ENCODE results near the gene ETNK1.

The ETNK1 gene

DNA sequence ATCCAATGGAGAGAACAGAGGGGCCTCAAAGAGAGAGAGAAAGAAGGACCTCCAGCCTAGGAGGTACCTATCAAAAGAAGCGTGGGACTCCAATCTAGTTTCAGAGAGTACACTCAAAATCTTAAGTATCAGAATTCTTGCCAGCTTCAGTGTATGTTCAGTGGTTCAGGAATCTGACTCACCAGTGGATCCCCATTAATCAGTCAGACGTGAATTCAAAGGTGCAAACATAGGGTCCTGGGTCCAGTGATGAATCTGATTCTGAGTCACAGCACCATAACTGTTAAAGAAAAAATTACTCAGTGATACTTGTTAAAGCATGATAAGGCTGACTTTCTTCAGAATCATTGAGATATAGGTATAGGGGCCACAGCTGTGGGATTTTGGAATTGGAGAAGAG lies 33.2 kb downstream of the ETNK1 start:
- Histone ChIP-seq H3K27ac (ENCODE audit: low read length) (no peak overlapping the region), H3K9me3 (ENCODE audit: control insufficient read depth, insufficient read depth, low read length) (no peaks in the 10 kb centered on the region), H3K27me3 (ENCODE audit: control insufficient read depth, insufficient read depth, low read length) (no peaks in the 10 kb centered on the region), H3K4me3 (ENCODE audit: low read length) (no peak overlapping the region), H3K4me1 (ENCODE audit: control insufficient read depth, insufficient read depth, low read length) (no peaks in the 10 kb centered on the region), H3K36me3 (ENCODE audit: control insufficient read depth, insufficient read depth, low read length) (no peaks in the 10 kb centered on the region)
- no CpG with 5 or more reads among the region's 2 CpGs for WGBS (ENCODE audit: insufficient coverage, insufficient read length)
- no peak for DNase-seq (ENCODE audit: low read depth, low spot score)

DNA sequence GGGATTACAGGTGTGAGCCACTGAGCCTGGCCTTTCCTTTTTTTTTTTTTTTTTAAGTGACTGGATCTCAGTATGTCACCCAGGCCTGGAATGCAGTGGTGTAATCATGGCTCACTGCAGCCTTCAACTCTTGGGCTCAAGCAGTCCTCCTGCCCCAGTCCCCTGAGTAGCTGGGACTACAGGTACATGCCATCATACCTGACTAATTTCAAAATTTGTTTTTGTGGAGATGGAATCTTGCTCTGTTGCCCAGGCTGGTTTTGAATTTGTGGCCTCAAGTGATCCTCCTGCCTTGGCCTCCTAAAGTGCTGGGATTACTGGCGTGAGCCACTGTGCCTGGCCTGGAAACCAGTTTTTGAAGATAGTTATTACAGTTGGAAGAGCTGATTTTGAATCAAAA lies 37.4 kb downstream of the ETNK1 start:
- H3K9me3 ChIP-seq (ENCODE audit: control insufficient read depth, insufficient read depth, low read length) = no peaks in the 10 kb centered on the region
- no peak for DNase-seq (ENCODE audit: low read depth, low spot score)
- H3K4me1 ChIP-seq (ENCODE audit: control insufficient read depth, insufficient read depth, low read length) = no peaks in the 10 kb centered on the region
- H3K27me3 ChIP-seq (ENCODE audit: control insufficient read depth, insufficient read depth, low read length) = no peaks in the 10 kb centered on the region
- no peaks in the 10 kb centered on the region for H3K36me3 ChIP-seq (ENCODE audit: control insufficient read depth, insufficient read depth, low read length)
- WGBS (ENCODE audit: insufficient coverage, insufficient read length) = no CpG with 5 or more reads among the region's 1 CpG
- H3K27ac ChIP-seq (ENCODE audit: low read length) = no peak overlapping the region
- no peak overlapping the region for H3K4me3 ChIP-seq (ENCODE audit: low read length)

DNA sequence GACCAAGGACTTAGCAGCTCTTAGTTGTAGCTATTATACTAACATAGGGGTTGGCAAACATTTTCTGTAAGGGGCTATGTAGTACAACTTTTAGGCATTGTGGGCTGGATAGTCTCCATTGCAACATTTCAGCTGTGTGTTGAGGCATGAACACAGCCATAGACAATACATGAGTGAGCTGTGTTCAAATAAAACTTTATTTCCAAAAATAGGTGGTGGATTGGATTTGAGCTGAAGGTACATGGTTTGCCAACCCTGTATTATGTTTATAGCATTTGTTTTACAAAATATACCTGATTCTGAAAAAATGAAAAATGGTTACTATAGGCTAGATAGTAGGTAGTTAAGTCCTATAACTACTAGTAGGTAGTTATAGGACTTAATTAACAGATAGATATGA lies 40.5 kb downstream of the ETNK1 start:
- Histone ChIP-seq H3K4me1 (ENCODE audit: control insufficient read depth, insufficient read depth, low read length) (no peaks in the 10 kb centered on the region), H3K36me3 (ENCODE audit: control insufficient read depth, insufficient read depth, low read length) (no peaks in the 10 kb centered on the region), H3K27me3 (ENCODE audit: control insufficient read depth, insufficient read depth, low read length) (no peaks in the 10 kb centered on the region), H3K4me3 (ENCODE audit: low read length) (no peak overlapping the region), H3K9me3 (ENCODE audit: control insufficient read depth, insufficient read depth, low read length) (no peaks in the 10 kb centered on the region), H3K27ac (ENCODE audit: low read length) (no peak overlapping the region)
- DNase-seq (ENCODE audit: low read depth, low spot score) = no peak

DNA sequence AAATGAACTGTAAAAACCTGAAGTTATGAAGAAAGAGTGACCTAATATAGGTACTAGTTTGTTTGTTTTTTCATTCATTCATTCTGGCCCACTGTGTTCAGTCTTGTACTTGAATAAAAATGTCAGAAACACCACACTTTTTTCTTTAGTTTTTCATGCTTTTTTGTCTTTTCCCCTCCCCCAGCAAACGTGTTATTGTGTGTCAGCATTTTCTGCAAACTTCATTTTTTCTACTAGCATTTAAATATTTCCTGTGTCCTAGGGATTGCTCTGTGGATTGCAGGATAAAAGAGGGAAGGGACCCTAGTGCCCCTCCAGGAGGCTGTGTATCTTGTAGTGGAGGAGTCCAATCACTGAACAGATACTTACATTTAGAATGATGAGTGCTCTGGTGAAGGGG lies 42.2 kb downstream of the ETNK1 start:
- Histone ChIP-seq H3K9me3 (ENCODE audit: control insufficient read depth, insufficient read depth, low read length) (no peaks in the 10 kb centered on the region), H3K4me3 (ENCODE audit: low read length) (no peak overlapping the region), H3K4me1 (ENCODE audit: control insufficient read depth, insufficient read depth, low read length) (no peaks in the 10 kb centered on the region), H3K27me3 (ENCODE audit: control insufficient read depth, insufficient read depth, low read length) (no peaks in the 10 kb centered on the region), H3K27ac (ENCODE audit: low read length) (no peak overlapping the region), H3K36me3 (ENCODE audit: control insufficient read depth, insufficient read depth, low read length) (no peaks in the 10 kb centered on the region)
- no peak for DNase-seq (ENCODE audit: low read depth, low spot score)
- WGBS (ENCODE audit: insufficient coverage, insufficient read length) = no CpG with 5 or more reads among the region's 1 CpG

DNA sequence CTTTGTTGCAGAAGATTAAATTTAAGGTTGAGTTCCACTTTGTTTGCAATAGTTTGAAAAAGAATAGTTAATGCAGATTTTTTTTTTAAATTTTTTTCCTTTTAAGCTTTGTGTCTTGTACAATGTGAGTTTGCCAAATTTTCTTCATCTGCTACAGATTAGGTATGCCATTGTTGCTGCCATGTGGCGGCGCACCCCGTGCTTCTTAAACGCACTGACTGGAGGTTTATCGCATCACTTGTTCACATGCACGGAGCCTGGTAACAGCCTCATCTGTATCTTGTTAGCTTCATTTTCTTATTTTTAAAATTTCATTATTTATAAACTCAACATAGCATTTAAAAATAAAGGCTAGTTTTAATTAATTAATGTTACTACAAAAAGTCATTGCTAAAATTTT lies 43.5 kb downstream of the ETNK1 start:
- no peak for DNase-seq (ENCODE audit: low read depth, low spot score)
- Histone ChIP-seq H3K27ac (ENCODE audit: low read length) (no peak overlapping the region), H3K4me3 (ENCODE audit: low read length) (no peak overlapping the region), H3K9me3 (ENCODE audit: control insufficient read depth, insufficient read depth, low read length) (no peaks in the 10 kb centered on the region), H3K4me1 (ENCODE audit: control insufficient read depth, insufficient read depth, low read length) (no peaks in the 10 kb centered on the region), H3K36me3 (ENCODE audit: control insufficient read depth, insufficient read depth, low read length) (no peaks in the 10 kb centered on the region), H3K27me3 (ENCODE audit: control insufficient read depth, insufficient read depth, low read length) (no peaks in the 10 kb centered on the region)
- WGBS (ENCODE audit: insufficient coverage, insufficient read length) = no CpG with 5 or more reads among the region's 6 CpGs

DNA sequence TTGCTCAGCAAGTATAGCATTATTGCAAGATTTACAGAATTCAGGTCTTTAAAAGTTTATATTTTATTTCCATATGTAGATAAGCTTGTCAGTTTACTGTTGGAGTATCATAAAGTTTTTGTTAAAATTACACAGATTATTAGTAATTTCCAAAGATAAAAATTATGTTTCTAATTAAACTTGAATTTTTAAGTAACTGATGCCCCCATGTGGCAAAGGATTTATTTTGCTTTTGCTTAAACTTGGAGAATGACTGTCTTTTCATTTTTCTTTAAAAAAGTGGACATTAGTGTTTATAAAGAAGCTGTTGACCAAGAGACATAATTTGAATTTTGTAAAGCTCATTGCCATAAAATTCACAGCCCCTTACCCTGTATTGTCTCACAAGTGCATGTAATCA lies 45.8 kb downstream of the ETNK1 start:
- no peak for DNase-seq (ENCODE audit: low read depth, low spot score)
- no peaks in the 10 kb centered on the region for H3K4me1 ChIP-seq (ENCODE audit: control insufficient read depth, insufficient read depth, low read length)
- no peaks in the 10 kb centered on the region for H3K36me3 ChIP-seq (ENCODE audit: control insufficient read depth, insufficient read depth, low read length)
- H3K4me3 ChIP-seq (ENCODE audit: low read length) = no peak overlapping the region
- H3K9me3 ChIP-seq (ENCODE audit: control insufficient read depth, insufficient read depth, low read length) = no peaks in the 10 kb centered on the region
- H3K27me3 ChIP-seq (ENCODE audit: control insufficient read depth, insufficient read depth, low read length) = no peaks in the 10 kb centered on the region
- no peak overlapping the region for H3K27ac ChIP-seq (ENCODE audit: low read length)

DNA sequence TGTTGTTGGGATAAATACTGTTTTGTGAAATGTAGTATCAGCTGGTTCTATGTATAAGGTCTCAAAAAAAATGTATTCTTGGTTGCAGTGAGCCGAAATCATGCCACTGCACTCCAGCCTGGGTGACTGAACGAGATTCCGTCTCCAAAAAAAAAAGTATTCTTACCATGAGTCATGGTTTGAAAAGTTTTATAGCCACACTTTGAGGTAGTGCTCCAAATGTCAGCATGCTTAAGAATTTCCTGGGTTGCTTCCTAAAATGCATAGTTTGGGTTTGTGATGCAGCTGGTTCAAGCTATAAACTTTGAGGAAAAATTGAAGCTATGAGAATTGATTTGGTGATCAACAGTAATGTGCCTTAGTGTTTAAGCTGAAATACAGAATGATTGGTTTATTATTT lies 48.0 kb downstream of the ETNK1 start:
- Histone ChIP-seq H3K4me3 (ENCODE audit: low read length) (no peak overlapping the region), H3K9me3 (ENCODE audit: control insufficient read depth, insufficient read depth, low read length) (no peaks in the 10 kb centered on the region), H3K27ac (ENCODE audit: low read length) (no peak overlapping the region), H3K4me1 (ENCODE audit: control insufficient read depth, insufficient read depth, low read length) (no peaks in the 10 kb centered on the region), H3K27me3 (ENCODE audit: control insufficient read depth, insufficient read depth, low read length) (no peaks in the 10 kb centered on the region), H3K36me3 (ENCODE audit: control insufficient read depth, insufficient read depth, low read length) (no peaks in the 10 kb centered on the region)
- DNase-seq (ENCODE audit: low read depth, low spot score) = no peak
- no CpG with 5 or more reads among the region's 3 CpGs for WGBS (ENCODE audit: insufficient coverage, insufficient read length)

DNA sequence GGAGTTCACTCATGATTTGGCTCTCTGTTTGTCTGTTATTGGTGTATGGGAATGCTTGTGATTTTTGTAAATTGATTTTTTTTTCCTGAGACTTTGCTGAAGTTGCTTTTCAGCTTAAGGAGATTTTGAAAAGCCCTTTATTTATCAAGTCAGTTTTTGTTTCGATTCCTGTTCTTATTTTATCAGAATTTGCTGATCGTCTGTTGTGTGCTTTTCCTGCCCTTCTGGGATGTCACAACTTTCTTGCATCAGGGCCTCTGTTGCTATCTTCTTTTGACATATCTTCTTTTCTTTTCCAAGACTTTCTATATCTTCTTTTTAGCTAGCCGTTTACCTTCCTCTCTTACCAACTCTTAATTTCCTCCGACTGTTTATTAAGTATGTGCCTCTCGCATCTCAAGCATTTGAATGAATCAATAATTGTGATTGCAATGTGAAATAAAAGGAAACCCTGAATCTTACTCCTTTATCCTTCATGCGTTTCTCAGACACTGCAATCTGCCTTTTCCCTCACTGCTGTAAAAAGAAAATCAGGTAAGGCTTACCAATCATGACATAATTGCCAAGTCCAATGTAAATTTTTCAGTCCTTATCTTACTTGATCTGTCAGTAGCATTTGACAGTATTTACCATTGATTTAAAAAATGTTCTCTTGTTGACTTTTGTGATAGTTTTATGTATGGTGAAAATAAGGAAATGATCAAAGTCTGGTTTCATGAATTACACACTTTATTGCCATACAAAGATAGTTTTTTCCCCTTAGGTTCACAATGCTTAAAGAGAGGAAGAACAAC lies 53.0 kb downstream of the ETNK1 start:
- DNase-seq (ENCODE audit: low read depth, low spot score) = no peak
- 100% methylated on average over 3 of the region's 6 CpGs for WGBS (ENCODE audit: insufficient coverage, insufficient read length)
- no peaks in the 10 kb centered on the region for H3K27me3 ChIP-seq (ENCODE audit: control insufficient read depth, insufficient read depth, low read length)
- no peak overlapping the region for H3K4me3 ChIP-seq (ENCODE audit: low read length)
- no peak overlapping the region for H3K27ac ChIP-seq (ENCODE audit: low read length)
- no peaks in the 10 kb centered on the region for H3K9me3 ChIP-seq (ENCODE audit: control insufficient read depth, insufficient read depth, low read length)
- no peaks in the 10 kb centered on the region for H3K4me1 ChIP-seq (ENCODE audit: control insufficient read depth, insufficient read depth, low read length)
- no peaks in the 10 kb centered on the region; the same call in 1 of the 2 replicates for H3K36me3 ChIP-seq (ENCODE audit: control insufficient read depth, insufficient read depth, low read length)

DNA sequence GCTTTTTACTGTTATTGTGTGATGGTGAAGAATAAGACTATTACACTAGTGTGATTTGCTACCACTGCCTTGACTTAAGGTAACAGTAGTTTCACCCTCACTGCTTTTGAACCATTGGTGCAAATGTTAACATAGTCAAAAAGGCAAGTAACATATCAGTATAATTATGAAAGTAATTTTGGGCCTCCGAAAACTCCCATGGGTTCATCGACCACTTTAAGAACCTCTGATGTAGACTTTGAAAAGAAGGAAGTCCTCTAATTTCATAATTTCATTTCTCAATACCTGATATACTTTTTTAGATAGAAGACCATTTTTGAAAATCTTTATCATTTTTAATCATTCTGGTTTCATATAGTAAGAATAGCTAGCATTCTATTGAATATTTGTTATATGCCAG lies 57.7 kb downstream of the ETNK1 start:
- no peak overlapping the region for H3K27ac ChIP-seq (ENCODE audit: low read length)
- H3K4me1 ChIP-seq (ENCODE audit: control insufficient read depth, insufficient read depth, low read length) = no peaks in the 10 kb centered on the region
- H3K36me3 ChIP-seq (ENCODE audit: control insufficient read depth, insufficient read depth, low read length) = no peaks in the 10 kb centered on the region; the same call in 1 of the 2 replicates
- H3K9me3 ChIP-seq (ENCODE audit: control insufficient read depth, insufficient read depth, low read length) = no peaks in the 10 kb centered on the region
- no peaks in the 10 kb centered on the region for H3K27me3 ChIP-seq (ENCODE audit: control insufficient read depth, insufficient read depth, low read length)
- no CpG with 5 or more reads among the region's 2 CpGs for WGBS (ENCODE audit: insufficient coverage, insufficient read length)
- DNase-seq (ENCODE audit: low read depth, low spot score) = no peak
- H3K4me3 ChIP-seq (ENCODE audit: low read length) = no peak overlapping the region

DNA sequence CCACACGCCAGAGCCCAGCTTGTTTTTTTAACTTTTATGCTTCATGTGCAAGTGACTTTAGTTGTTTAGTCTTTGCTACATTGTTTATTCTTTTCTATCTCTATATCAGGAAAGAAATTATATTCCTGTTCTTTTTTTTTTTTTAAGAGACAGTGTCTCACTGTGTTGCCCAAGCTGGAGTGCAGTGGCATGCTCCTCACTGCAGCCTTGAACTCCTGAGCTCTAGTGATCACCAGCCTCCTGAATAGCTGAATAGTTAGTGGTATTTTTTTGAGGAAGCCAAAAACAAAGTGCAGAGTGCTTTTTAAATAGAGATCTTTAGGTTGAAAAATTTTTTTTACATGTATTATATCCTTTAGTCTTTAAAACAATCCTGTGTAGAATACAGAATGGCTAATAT lies 58.2 kb downstream of the ETNK1 start:
- no peak overlapping the region for H3K27ac ChIP-seq (ENCODE audit: low read length)
- H3K9me3 ChIP-seq (ENCODE audit: control insufficient read depth, insufficient read depth, low read length) = no peaks in the 10 kb centered on the region
- WGBS (ENCODE audit: insufficient coverage, insufficient read length) = no CpG with 5 or more reads among the region's 1 CpG
- no peaks in the 10 kb centered on the region for H3K4me1 ChIP-seq (ENCODE audit: control insufficient read depth, insufficient read depth, low read length)
- no peaks in the 10 kb centered on the region for H3K27me3 ChIP-seq (ENCODE audit: control insufficient read depth, insufficient read depth, low read length)
- DNase-seq (ENCODE audit: low read depth, low spot score) = no peak
- no peaks in the 10 kb centered on the region; the same call in 1 of the 2 replicates for H3K36me3 ChIP-seq (ENCODE audit: control insufficient read depth, insufficient read depth, low read length)
- no peak overlapping the region for H3K4me3 ChIP-seq (ENCODE audit: low read length)

All from iPS DF 6.9 (cell line).